Pulmonary artery endothelial cell (primary cell): ENCODE results near the gene C6. TPM values are rescaled to one million over a fixed set of nuclear protein-coding genes. Genes with fewer than 3 reads are reported as not detected.
"Not testable (repeated sequence)": the region's sequence is repeated elsewhere in the genome, so short reads cannot be mapped to it uniquely, and the experiment has no call there.

ENCODE experiments used
- DNase-seq: peaks from one replicate; pipeline ENCODE4 v3.0.0-alpha.2; 2011; ENCODE audit warnings: low read depth, low spot score
- total RNA-seq: library from RNA; depleted of rRNA; stranded (reverse); fragments of >200 nt; gene quantifications from 2 replicates; pipeline ENCODE4 v1.2.3, GENCODE V29; 2014

Gene C6
- total RNA-seq = 0.04 TPM in 1 of 2 replicates, not detected in the other

GRCh38 chr5:41213340-41213739 lies at the start of gene C6:
Gene C6, minus strand, starts transcription at chr5:41213532. Its CDS starts 10,302 bp downstream, at chr5:41203230.
- no peak for DNase-seq

- DNase-seq = no peak
Measured at GRCh38 chr5:41256400-41256799, 43.1 kb upstream of the C6 start.

- no peak for DNase-seq
Measured at GRCh38 chr5:41253109-41253508, 39.8 kb upstream of the C6 start.

GRCh38 chr5:41252036-41252435 lies 38.7 kb upstream of the C6 start:
- DNase-seq = no peak

GRCh38 chr5:41250351-41250987 lies 37.1 kb upstream of the C6 start:
- DNase-seq = no peak

- DNase-seq = no peak
Measured at GRCh38 chr5:41247135-41247534, 33.8 kb upstream of the C6 start.

- no peak for DNase-seq
Measured at GRCh38 chr5:41246376-41246775, 33.0 kb upstream of the C6 start.

GRCh38 chr5:41243558-41243957 lies 30.2 kb upstream of the C6 start:
- no peak for DNase-seq

GRCh38 chr5:41240985-41241384 lies 27.7 kb upstream of the C6 start:
- DNase-seq = no peak

- no peak for DNase-seq
Measured at GRCh38 chr5:41240390-41240789, 27.1 kb upstream of the C6 start.

GRCh38 chr5:41234475-41234874 lies 21.1 kb upstream of the C6 start:
- DNase-seq = no peak

GRCh38 chr5:41232797-41233196 lies 19.5 kb upstream of the C6 start:
- DNase-seq = no peak

GRCh38 chr5:41230276-41230675 lies 16.9 kb upstream of the C6 start:
- DNase-seq = not testable (repeated sequence)

GRCh38 chr5:41223962-41224361 lies 10.6 kb upstream of the C6 start:
- no peak for DNase-seq

GRCh38 chr5:41219658-41220269 lies 6.4 kb upstream of the C6 start:
- no peak for DNase-seq

- no peak for DNase-seq
Measured at GRCh38 chr5:41218929-41219657, 5.8 kb upstream of the C6 start.

- DNase-seq = no peak
Measured at GRCh38 chr5:41214182-41214581, 850 bp upstream of the C6 start.

GRCh38 chr5:41212935-41213334 lies 397 bp downstream of the C6 start:
- no peak for DNase-seq

GRCh38 chr5:41211417-41211816 lies 1.9 kb downstream of the C6 start:
- no peak for DNase-seq

GRCh38 chr5:41205475-41205874 lies 7.9 kb downstream of the C6 start:
- not testable (repeated sequence) for DNase-seq

- DNase-seq = no peak
Measured at GRCh38 chr5:41203033-41203432, 10.3 kb downstream of the C6 start.

GRCh38 chr5:41201082-41201772 lies 12.1 kb downstream of the C6 start:
- no peak for DNase-seq
